IMR-90 (cell line): ENCODE results near the gene DEK. TPM values are rescaled to one million over a fixed set of nuclear protein-coding genes. Genes with fewer than 3 reads are reported as not detected.

ENCODE experiments used
- ATAC-seq: fragments of 200-7000 bp; cut with Tn5 transposase; 2 replicates; pipeline ENCODE4 v1.9.1; 2020; ENCODE audit warnings: low read depth, mild to moderate bottlenecking, moderate library complexity
- BruUV-seq: library from RNA; stranded (reverse); fragments of 400-500 nt; replicated peaks from 2 replicates; lab custom pipeline; 2021; lab: Mats Ljungman, UMichigan
- CTCF ChIA-PET: fragments of 300-600 bp; formaldehyde crosslinking; extraction: SDS; loops from one replicate; lab custom pipeline; 2021; ENCODE audit warnings: antibody characterized with exemption; lab: Yijun Ruan, JAX
- POLR2A ChIA-PET: fragments of 300-600 bp; sonication (Branson Sonifier 250); formaldehyde crosslinking; loops from one replicate; lab custom pipeline; 2022; ENCODE audit warnings: antibody characterized with exemption; ENCODE audit not compliant: unreplicated experiment; lab: Charles Lee
- DNase-seq: peaks from one replicate; pipeline ENCODE4 v3.0.0; 2013
- H2AFZ ChIP-seq: replicated peaks from 2 replicates; pipeline ENCODE3; 2013; ENCODE audit warnings: low read length, mild to moderate bottlenecking; ENCODE audit not compliant: poor library complexity
- H2AK5ac ChIP-seq: 2 replicates; pipeline ENCODE4 v1.6.1; 2013; ENCODE audit warnings: low read depth, low read length, inconsistent platforms
- H2AK9ac ChIP-seq: replicated peaks from 2 replicates; pipeline ENCODE3; 2013; ENCODE audit warnings: mild to moderate bottlenecking, low read depth, low read length, moderate library complexity; ENCODE audit not compliant: poor library complexity
- H2BK120ac ChIP-seq: 2 replicates; pipeline ENCODE4 v1.6.1; 2013; ENCODE audit warnings: low read depth, low read length, inconsistent platforms
- H2BK15ac ChIP-seq: 3 replicates; pipeline ENCODE4 v1.6.1; 2013; ENCODE audit warnings: low read depth, low read length, inconsistent platforms
- H2BK20ac ChIP-seq: 2 replicates; pipeline ENCODE4 v1.6.1; 2013; ENCODE audit warnings: low read depth, mild to moderate bottlenecking, inconsistent platforms, low read length, moderate library complexity
- H2BK5ac ChIP-seq: 2 replicates; pipeline ENCODE4 v1.6.1; 2013; ENCODE audit warnings: mild to moderate bottlenecking, low read depth, low read length, inconsistent platforms; ENCODE audit not compliant: poor library complexity, severe bottlenecking
- H3K14ac ChIP-seq: replicated peaks from 2 replicates; pipeline ENCODE4 v1.6.1; 2013; ENCODE audit warnings: low read depth, low read length, inconsistent platforms
- H3K18ac ChIP-seq: 2 replicates; pipeline ENCODE4 v1.6.1; 2013; ENCODE audit warnings: low read depth, low read length, control low read depth
- H3K23ac ChIP-seq: 2 replicates; pipeline ENCODE4 v1.6.1; 2013; ENCODE audit warnings: low read depth, low read length, inconsistent platforms
- H3K27ac ChIP-seq: 2 replicates; pipeline ENCODE4 v1.5.1; 2013; ENCODE audit warnings: mild to moderate bottlenecking, control low read depth, low read length; ENCODE audit not compliant: insufficient read depth
- H3K27me3 ChIP-seq: 2 replicates; pipeline ENCODE4 v1.6.1; 2013; ENCODE audit warnings: low read length; ENCODE audit not compliant: control insufficient read depth, insufficient read depth
- H3K36me3 ChIP-seq: 2 replicates; pipeline ENCODE4 v1.6.1; 2013; ENCODE audit warnings: low read length, mixed read lengths; ENCODE audit not compliant: control insufficient read depth, insufficient read depth
- H3K4ac ChIP-seq: 2 replicates; pipeline ENCODE4 v1.6.1; 2013; ENCODE audit warnings: low read depth, low read length, inconsistent platforms
- H3K4me1 ChIP-seq: 2 replicates; pipeline ENCODE4 v1.6.1; 2013; ENCODE audit warnings: low read length, mixed read lengths; ENCODE audit not compliant: control insufficient read depth, insufficient read depth
- H3K4me2 ChIP-seq: 2 replicates; pipeline ENCODE4 v1.6.1; 2013; ENCODE audit warnings: low read depth, mild to moderate bottlenecking, control low read depth, low read length, moderate library complexity
- H3K4me3 ChIP-seq: 2 replicates; pipeline ENCODE4 v1.5.1; 2013; ENCODE audit warnings: low read depth, mild to moderate bottlenecking, control low read depth, low read length, moderate library complexity; ENCODE audit not compliant: insufficient read depth
- H3K56ac ChIP-seq: 2 replicates; pipeline ENCODE4 v1.6.1; 2013; ENCODE audit warnings: low read length, inconsistent platforms; ENCODE audit not compliant: insufficient read depth; ENCODE audit errors: extremely low read depth
- H3K79me1 ChIP-seq, 2 experiments: 2 replicates each; pipeline ENCODE4 v1.6.1; 2013; ENCODE audit warnings: low read length in 2 of 2, inconsistent platforms in 1 of 2, low read depth in 1 of 2
- H3K9ac ChIP-seq: 2 replicates; pipeline ENCODE4 v1.6.1; 2013; ENCODE audit warnings: low read depth, low read length, control low read depth
- H3K9me1 ChIP-seq: 2 replicates; pipeline ENCODE4 v1.6.1; 2013; ENCODE audit warnings: low read length, inconsistent platforms; ENCODE audit not compliant: insufficient read depth
- H3K9me3 ChIP-seq: 2 replicates; pipeline ENCODE4 v1.6.1; 2013; ENCODE audit warnings: low read length; ENCODE audit not compliant: control insufficient read depth, insufficient read depth
- H4K20me1 ChIP-seq: 2 replicates; pipeline ENCODE4 v1.6.1; 2013; ENCODE audit warnings: low read length, inconsistent platforms; ENCODE audit not compliant: insufficient read depth
- H4K5ac ChIP-seq: 2 replicates; pipeline ENCODE4 v1.6.1; 2013; ENCODE audit warnings: mild to moderate bottlenecking, low read depth, low read length, control low read depth
- H4K8ac ChIP-seq, 2 experiments: 2 replicates each; pipeline ENCODE4 v1.6.1; 2013; ENCODE audit warnings: low read depth in 2 of 2, low read length in 2 of 2, control low read depth in 1 of 2, inconsistent platforms in 1 of 2
- H4K91ac ChIP-seq: 2 replicates; pipeline ENCODE4 v1.6.1; 2013; ENCODE audit warnings: low read depth, low read length, inconsistent platforms; ENCODE audit not compliant: insufficient read depth
- CEBPB ChIP-seq: IDR thresholded peaks from 2 replicates; pipeline ENCODE4 v1.6.1; 2012; ENCODE audit warnings: low read depth, low read length, improper control_type of control experiment
- MAFK ChIP-seq: IDR thresholded peaks from 2 replicates; pipeline ENCODE4 v1.6.1; 2012; ENCODE audit warnings: low read depth, low read length, improper control_type of control experiment
- WGBS, 2 experiments: methylation state at CpG; one replicate each; pipeline versions ENCODE4 v1.1.5 to v1.1.7; 2013; ENCODE audit warnings: missing lambda C conversion rate in 2 of 2; ENCODE audit not compliant: insufficient read length in 1 of 2; ENCODE audit errors: extremely low coverage in 2 of 2; 5-methylcytosine and 5-hydroxymethylcytosine counted together
- dilution Hi-C: fragments of 300-500 bp; cut with HindIII; formaldehyde crosslinking; loops from one replicate; pipeline ENCODE4 v1.14.3; 2018; ENCODE audit warnings: low sequenced_read_pairs; ENCODE audit not compliant: unreplicated experiment
- in situ Hi-C: fragments of 300-500 bp; cut with MboI; formaldehyde crosslinking; loops from 3 replicates; pipeline ENCODE4 v1.14.3; 2019; ENCODE audit warnings: low sequenced_read_pairs, inconsistent platforms, mixed read lengths
- intact Hi-C: fragments of 100-400 bp; cut with micrococcal nuclease; formaldehyde crosslinking; loops from 2 replicates; pipeline ENCODE4 v1.10.0; 2022
- polyA plus RNA-seq, 3 experiments: library from polyadenylated mRNA; depleted of rRNA; stranded (reverse); fragments of >200 nt; gene quantifications; 2 replicates each; pipeline ENCODE4 v1.2.3, GENCODE V29; 2012; ENCODE audit warnings: low replicate concordance in 1 of 3
- total RNA-seq: library from RNA; depleted of rRNA; stranded (reverse); fragments of >200 nt; gene quantifications from 2 replicates; pipeline ENCODE4 v1.2.3, GENCODE V29; 2012

Gene DEK
- total and polyA plus RNA-seq, 2 of the 4 experiments (the other 2 are of a cell fraction) = 33.5 to 37.1 TPM

DNA sequence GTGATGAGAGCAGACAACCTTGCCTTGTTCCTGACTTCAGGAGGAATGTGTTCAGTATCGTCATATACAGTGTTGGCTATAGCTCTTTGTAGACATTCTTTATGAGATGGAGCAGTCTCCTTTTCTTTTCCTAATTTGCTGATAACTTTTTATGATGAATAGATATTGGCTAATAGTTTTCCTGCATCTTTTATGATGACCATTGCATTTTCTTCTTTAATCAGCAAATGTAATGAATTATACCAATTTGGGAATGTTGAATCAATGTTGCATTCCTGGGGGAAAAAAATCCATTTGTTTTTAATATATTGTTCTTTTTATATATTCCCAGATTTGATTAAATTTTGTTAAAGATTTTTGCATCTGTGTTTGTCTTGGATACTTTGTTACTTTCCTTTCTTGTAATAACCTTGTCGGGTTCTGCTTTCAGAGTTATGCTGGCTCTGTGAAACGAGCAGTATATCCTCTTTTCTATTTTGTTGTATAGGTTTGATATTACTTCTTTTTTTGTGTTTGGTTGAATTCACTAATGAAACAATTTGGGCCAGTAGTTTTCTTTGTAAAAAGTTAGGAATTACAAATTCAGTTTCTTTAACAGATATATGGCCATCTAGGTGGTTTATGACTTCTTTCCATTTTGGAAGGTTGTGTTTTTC is 85.2 kb downstream of the DEK start:
- no peak overlapping the region for H3K56ac ChIP-seq
- no TSS peak for BruUV-seq
- TF ChIP-seq MAFK = peak; percentile 89
- TF ChIP-seq CEBPB = no peak

More for the DNA sequence above, 85.2 kb downstream of the DEK start:
- no CpG with 5 or more reads among the region's 3 CpGs for WGBS, 2 experiments
- Histone ChIP-seq H3K23ac (no peak overlapping the region), H3K14ac (no peak overlapping the region), H3K9ac (no peak overlapping the region), H3K4me1 (no peaks in the 10 kb centered on the region), H3K27ac (no peak overlapping the region), H3K36me3 (no peaks in the 10 kb centered on the region), H2BK20ac (no peak overlapping the region), H4K5ac (no peak overlapping the region), H4K20me1 (no peaks in the 10 kb centered on the region), H2BK15ac (no peak overlapping the region), H2AFZ (no peak overlapping the region), H2AK5ac (no peak overlapping the region), H3K18ac (no peak overlapping the region), H2BK120ac (no peak overlapping the region), H3K9me1 (no peaks in the 10 kb centered on the region), H3K4ac (no peak overlapping the region), H4K91ac (no peak overlapping the region), H2AK9ac (no peak overlapping the region), H3K27me3 (no peaks in the 10 kb centered on the region), H3K4me3 (no peak overlapping the region), H3K79me1 (no peaks in the 10 kb centered on the region), H3K4me2 (no peak overlapping the region), H4K8ac (no peak overlapping the region), H2BK5ac (no peak overlapping the region), H3K9me3 (no peaks in the 10 kb centered on the region)
- intact Hi-C loops (no loop called here), dilution Hi-C loops (no loop called here), in situ Hi-C loops (no loop called here)
- no peak for ATAC-seq
- DNase-seq = no peak
- ChIA-PET POLR2A (no interaction called here), CTCF (interaction anchor here (0.5 kb wide), 1 partner anchor 16 kb away, joined by 7 read pairs; no protein-coding TSS in a partner anchor)
